Endothelial cell of umbilical vein (primary cell): ENCODE measurements around the gene IMPACT. TPM values are rescaled to one million over a fixed set of nuclear protein-coding genes. Genes with fewer than 3 reads are reported as not detected.

Experiments used
- BruUV-seq: library from RNA; stranded (reverse); fragments of 400-500 nt; replicated peaks from 2 replicates; lab custom pipeline; 2021; lab: Mats Ljungman, UMichigan
- CTCF ChIA-PET: fragments of 300-600, 350-600 bp; sonication (Branson Sonifier 250); formaldehyde crosslinking; loops from one replicate; lab custom pipeline; 2021; ENCODE audit warnings: antibody characterized with exemption, inconsistent platforms; lab: Charles Lee
- POLR2A ChIA-PET: fragments of 300-600, 350-600 bp; sonication (Branson Sonifier 250); formaldehyde crosslinking; loops from one replicate; lab custom pipeline; 2021; ENCODE audit warnings: antibody characterized with exemption, inconsistent platforms; lab: Charles Lee
- DNase-seq: peaks from one replicate; pipeline ENCODE4 v3.0.0-alpha.2; 2011; ENCODE audit warnings: low read depth, low spot score
- FAIRE-seq: peaks from 2 replicates; lab custom pipeline; 2011; peaks lifted over from hg19 to GRCh38; lab: Jason Lieb, UNC
- H2AFZ ChIP-seq: 2 replicates; pipeline ENCODE4 v1.6.0; 2012; ENCODE audit warnings: low read depth, low read length, control low read depth, inconsistent platforms
- H3K27ac ChIP-seq: 2 replicates; pipeline ENCODE4 v1.5.1; 2011; ENCODE audit warnings: low read depth, mild to moderate bottlenecking, control low read depth, low read length, moderate library complexity; ENCODE audit not compliant: insufficient read depth
- H3K27me3 ChIP-seq, 2 experiments: 2 replicates each; pipeline versions ENCODE4 v1.6.0 to v1.6.1; 2011; ENCODE audit warnings: low read length in 2 of 2, mixed read lengths in 1 of 2; ENCODE audit not compliant: control insufficient read depth in 2 of 2, insufficient read depth in 2 of 2
- H3K36me3 ChIP-seq, 2 experiments: 2 replicates in 1 of 2; 3 replicates in 1 of 2; pipeline ENCODE4 v1.5.1; 2011; ENCODE audit warnings: low read length in 2 of 2, mild to moderate bottlenecking in 1 of 2, moderate library complexity in 1 of 2; ENCODE audit not compliant: control insufficient read depth in 2 of 2, insufficient read depth in 2 of 2; ENCODE audit errors: extremely low read depth in 1 of 2
- H3K4me1 ChIP-seq: 3 replicates; pipeline ENCODE4 v1.5.1; 2011; ENCODE audit warnings: mild to moderate bottlenecking, low read length; ENCODE audit not compliant: control insufficient read depth, insufficient read depth; ENCODE audit errors: extremely low read depth
- H3K4me2 ChIP-seq: 2 replicates; pipeline ENCODE4 v1.6.1; 2011; ENCODE audit warnings: low read length, control low read depth, mixed read lengths; ENCODE audit not compliant: insufficient read depth
- H3K4me3 ChIP-seq, 3 experiments: fragments of 200-600 bp in 1 of 3; sonication (generic), shearing (Covaris generic) in 1 of 3; replicated peaks in 1 of 3; 2 replicates each; pipeline ENCODE4 v1.5.1; 2011 to 2016; ENCODE audit warnings: control low read depth in 3 of 3, low read length in 3 of 3, mild to moderate bottlenecking in 2 of 3, inconsistent platforms in 1 of 3, low read depth in 1 of 3, moderate library complexity in 1 of 3; ENCODE audit not compliant: insufficient read depth in 1 of 3
- H3K79me2 ChIP-seq: 2 replicates; pipeline ENCODE4 v1.6.0; 2012; ENCODE audit warnings: low read length, inconsistent platforms; ENCODE audit not compliant: control insufficient read depth, insufficient read depth
- H3K9ac ChIP-seq: replicated peaks from 2 replicates; pipeline ENCODE3; 2011; ENCODE audit warnings: low read length, control low read depth; ENCODE audit not compliant: insufficient read depth; ENCODE audit errors: extremely low read depth
- H3K9me1 ChIP-seq: replicated peaks from 3 replicates; pipeline ENCODE4 v1.6.0; 2011; ENCODE audit warnings: mild to moderate bottlenecking, low read length; ENCODE audit not compliant: control insufficient read depth, insufficient read depth; ENCODE audit errors: extremely low read depth
- H3K9me3 ChIP-seq: replicated peaks from 2 replicates; pipeline ENCODE4 v1.5.1; 2012; ENCODE audit warnings: low read length, inconsistent platforms; ENCODE audit not compliant: control insufficient read depth, insufficient read depth
- H4K20me1 ChIP-seq: replicated peaks from 2 replicates; pipeline ENCODE3; 2011; ENCODE audit warnings: mild to moderate bottlenecking, low read length; ENCODE audit not compliant: control insufficient read depth, insufficient read depth; ENCODE audit errors: extremely low read depth
- CTCF ChIP-seq, 2 donors: IDR thresholded peaks; 1 replicate in 1 of 2; 2 replicates in 1 of 2; pipeline ENCODE4 v1.5.1; 2011; ENCODE audit warnings: low read length in 2 of 2, mild to moderate bottlenecking in 2 of 2, moderate library complexity in 2 of 2, control low read depth in 1 of 2, inconsistent platforms in 1 of 2, low read depth in 1 of 2; ENCODE audit not compliant: insufficient read depth in 1 of 2; ENCODE audit errors: extremely low read depth in 1 of 2
- EZH2 ChIP-seq: IDR thresholded peaks from 2 replicates; pipeline ENCODE4 v1.6.1; 2012; ENCODE audit warnings: borderline replicate concordance, low read depth, mild to moderate bottlenecking, moderate library complexity, low read length, inconsistent platforms; ENCODE audit not compliant: severe bottlenecking
- FOS ChIP-seq: IDR thresholded peaks from 2 replicates; pipeline ENCODE4 v1.6.1; 2011; ENCODE audit warnings: mild to moderate bottlenecking, low read length, moderate library complexity, borderline replicate concordance; ENCODE audit not compliant: insufficient read depth
- GATA2 ChIP-seq: IDR thresholded peaks from 2 replicates; pipeline ENCODE4 v1.7.0; 2011; ENCODE audit warnings: low read depth, mild to moderate bottlenecking, moderate library complexity, mixed read lengths, low read length; ENCODE audit not compliant: insufficient read length, insufficient read depth
- JUN ChIP-seq: IDR thresholded peaks from 2 replicates; pipeline ENCODE4 v1.6.1; 2011; ENCODE audit warnings: borderline replicate concordance, low read depth; ENCODE audit not compliant: insufficient read length, insufficient read depth
- MYC ChIP-seq: IDR thresholded peaks from one replicate; pipeline ENCODE4 v1.6.1; 2011; ENCODE audit warnings: mild to moderate bottlenecking, low read depth, low read length
- POLR2A ChIP-seq: IDR thresholded peaks from 2 replicates; pipeline ENCODE4 v1.6.1; 2012; ENCODE audit warnings: low read depth, mild to moderate bottlenecking, control low read depth, low read length
- POLR2AphosphoS5 ChIP-seq: IDR thresholded peaks from 2 replicates; pipeline ENCODE4 v1.6.1; 2012; ENCODE audit warnings: low read depth, mild to moderate bottlenecking, control low read depth, low read length, moderate library complexity; ENCODE audit not compliant: insufficient read depth
- dilution Hi-C: fragments of 300-500 bp; cut with MboI; formaldehyde crosslinking; loops from one replicate; pipeline ENCODE4 v1.15.0; 2019; ENCODE audit warnings: low sequenced_read_pairs; ENCODE audit not compliant: extremely low pct_ligation_motif_present
- intact Hi-C: fragments of 100-400 bp; cut with micrococcal nuclease; formaldehyde crosslinking; loops from one replicate; pipeline ENCODE4 v1.10.0; 2022
- polyA plus RNA-seq, 4 experiments: library from polyadenylated mRNA; depleted of rRNA in 3 of 4; stranded (reverse) in 3 of 4; unstranded in 1 of 4; fragments of >200 nt; gene quantifications; 2 replicates each; pipeline versions ENCODE4 v1.2.1 to v1.2.3, GENCODE V29; 2011 to 2012; ENCODE audit warnings: missing spikeins in 1 of 4
- total RNA-seq: library from RNA; stranded (reverse); gene quantifications from 2 replicates; pipeline ENCODE4 v1.2.3, GENCODE V29; 2021
- TF ChIP-seq, protein P1 (sequence below): IDR thresholded peaks from 2 replicates; pipeline ENCODE4 v1.6.1; 2011; ENCODE audit not compliant: insufficient read depth, insufficient read length

Gene IMPACT
- total and polyA plus RNA-seq, 2 donors (not counting 3 experiments of a cell fraction or from before 2014, with no cell fraction given): 15.4 to 28.6 TPM

DNA sequence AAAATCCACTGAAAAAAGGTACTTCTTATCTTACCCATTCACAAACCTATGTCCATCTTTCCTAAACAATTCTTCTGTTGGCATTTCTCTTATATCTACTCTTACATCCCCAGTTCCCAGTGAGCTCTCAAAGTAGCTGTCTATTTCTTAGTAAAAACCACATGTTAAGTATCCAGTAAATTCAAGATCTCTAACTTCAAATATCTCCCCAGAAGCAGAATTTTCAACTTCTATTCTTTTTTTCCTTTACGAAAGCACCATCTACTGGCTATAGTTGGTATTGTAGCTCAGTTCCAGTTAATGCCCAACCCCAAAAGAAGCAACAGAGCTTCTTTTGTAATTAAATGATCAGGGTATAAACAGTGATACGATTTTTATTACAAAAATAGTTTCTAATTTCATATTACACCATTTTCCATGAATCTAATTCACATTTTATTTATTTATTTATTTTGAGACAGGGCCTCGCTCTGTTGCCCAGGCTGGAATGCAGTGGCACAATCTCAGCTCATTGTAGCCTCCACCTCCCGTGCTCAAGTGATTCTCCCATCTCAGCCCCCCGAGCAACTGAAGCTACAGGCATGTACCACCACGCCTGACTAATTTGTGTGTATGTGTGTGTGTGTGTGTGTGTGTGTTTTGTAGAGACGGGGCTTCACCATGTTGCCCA, 62.5 kb downstream of the IMPACT start:
- dilution Hi-C loops (no loop called here), intact Hi-C loops (loop anchor here (1.0 kb wide), 1 partner anchor 313 kb away; no protein-coding TSS in a partner anchor)
- Histone ChIP-seq H3K9me3 (no peaks in the 10 kb centered on the region), H3K4me3 (no peak overlapping the region), H3K4me1 (no peaks in the 10 kb centered on the region), H2AFZ (no peak overlapping the region), H3K4me2 (no peak overlapping the region), H3K27ac (no peak overlapping the region), H3K9ac (no peak overlapping the region), H3K36me3 (no peaks in the 10 kb centered on the region), H4K20me1 (no peaks in the 10 kb centered on the region), H3K79me2 (no peaks in the 10 kb centered on the region), H3K27me3 (peaks cover 14 to 16% of the 10 kb centered on the region in 2 experiments), H3K9me1 (no peaks in the 10 kb centered on the region)
- POLR2A ChIA-PET: interaction anchor here (1.0 kb wide), 1 partner anchor 129 kb away, joined by 4 read pairs; no protein-coding TSS in a partner anchor
- CTCF ChIA-PET: interaction anchor here (0.6 to 11.6 kb wide), 56 partner anchors 8 to 1997 kb away, joined by 3 to 355 read pairs (median 4); partner anchors contain the start of genes HRH4 and OSBPL1A
- peak; percentile 42 to 56 for TF ChIP-seq CTCF (IDR thresholded peaks at IDR 0.05; ENCODE audit: extremely low read depth in 1 of 2, insufficient read depth in 1 of 2, low read depth in 1 of 2, low read length in 2 of 2)
- TF ChIP-seq, protein P1, sequence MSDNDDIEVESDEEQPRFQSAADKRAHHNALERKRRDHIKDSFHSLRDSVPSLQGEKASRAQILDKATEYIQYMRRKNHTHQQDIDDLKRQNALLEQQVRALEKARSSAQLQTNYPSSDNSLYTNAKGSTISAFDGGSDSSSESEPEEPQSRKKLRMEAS: no peak
- no peak for TF ChIP-seq JUN
- FAIRE-seq (peak; percentile 73), DNase-seq (peak; percentile 54)
- BruUV-seq: no TSS peak

- H3K4me1 ChIP-seq: no peaks in the 10 kb centered on the region
- CTCF ChIA-PET: interaction anchor here (2.6 to 11.6 kb wide), 3 partner anchors 24 to 314 kb away, joined by 13 to 355 read pairs (median 276); no protein-coding TSS in a partner anchor
- POLR2A ChIA-PET: no interaction called here
- no peak overlapping the region for H3K9ac ChIP-seq
- no TSS peak for BruUV-seq
- intact Hi-C loops (no loop called here), dilution Hi-C loops (no loop called here)
- no peak overlapping the region for H3K4me3 ChIP-seq
- no peaks in the 10 kb centered on the region for H4K20me1 ChIP-seq
- DNase-seq (no peak), FAIRE-seq (no peak)
- H3K36me3 ChIP-seq: no peaks in the 10 kb centered on the region
- peaks cover 10 to 13% of the 10 kb centered on the region in 2 experiments for H3K27me3 ChIP-seq
- H3K4me2 ChIP-seq: no peak overlapping the region
- H3K27ac ChIP-seq: no peak overlapping the region
- H3K9me1 ChIP-seq: no peaks in the 10 kb centered on the region
- no peak overlapping the region for H2AFZ ChIP-seq
- TF ChIP-seq MYC (no peak), GATA2 (no peak), EZH2 (no peak), FOS (no peak), JUN (no peak), POLR2A (no peak), POLR2AphosphoS5 (no peak), CTCF (IDR thresholded peaks at IDR 0.05; ENCODE audit: extremely low read depth in 1 of 2, insufficient read depth in 1 of 2, low read depth in 1 of 2, low read length in 2 of 2) (no peak)
- TF ChIP-seq, protein P1: no peak
- no peaks in the 10 kb centered on the region for H3K9me3 ChIP-seq
- H3K79me2 ChIP-seq: no peaks in the 10 kb centered on the region
Measured at GRCh38 chr18:24490539-24490938, 64.1 kb downstream of the IMPACT start.
